RWPE2 (cell line): Measurements from ENCODE around the gene PRKCE.
A peak's percentile ranks its signal among the peaks of the same experiment; 100 is the strongest.

Experiments
- ATAC-seq: fragments of 200-7000 bp; cut with Tn5 transposase; 3 replicates; pipeline ENCODE4 v1.9.1; 2021; ENCODE audit warnings: low read depth
- DNase-seq: peaks from one replicate; pipeline ENCODE4 v3.0.0-alpha.2; 2020; ENCODE audit warnings: low spot score
- H3K27ac ChIP-seq: fragments of 450-650 bp; 2 replicates; pipeline ENCODE4 v1.5.1; 2017; ENCODE audit warnings: mild to moderate bottlenecking; ENCODE audit not compliant: poor library complexity, severe bottlenecking
- H3K27me3 ChIP-seq: fragments of 250-450 bp; sonication (Bioruptor Pico); 2 replicates; pipeline ENCODE4 v1.5.1; 2021; ENCODE audit warnings: mild to moderate bottlenecking, moderate library complexity; ENCODE audit not compliant: insufficient read depth, poor library complexity, severe bottlenecking
- H3K36me3 ChIP-seq: fragments of 250-450 bp; sonication (Bioruptor Pico); 2 replicates; pipeline ENCODE4 v1.5.1; 2020; ENCODE audit warnings: low read depth, mild to moderate bottlenecking, moderate library complexity
- H3K4me1 ChIP-seq: fragments of 250-450 bp; sonication (Bioruptor Pico); 2 replicates; pipeline ENCODE4 v1.5.1; 2021; ENCODE audit warnings: mild to moderate bottlenecking, moderate library complexity; ENCODE audit not compliant: insufficient read depth, poor library complexity, severe bottlenecking
- H3K4me3 ChIP-seq: fragments of 250-450 bp; sonication (Bioruptor Pico); 2 replicates; pipeline ENCODE4 v1.5.1; 2021; ENCODE audit warnings: mild to moderate bottlenecking, moderate library complexity; ENCODE audit not compliant: severe bottlenecking
- H3K9me3 ChIP-seq: fragments of 250-450 bp; sonication (Bioruptor Pico); 2 replicates; pipeline ENCODE4 v1.5.1; 2021; ENCODE audit warnings: mild to moderate bottlenecking, moderate library complexity; ENCODE audit not compliant: severe bottlenecking
- CTCF ChIP-seq: fragments of 450-650 bp; IDR thresholded peaks from one replicate; pipeline ENCODE4 v1.5.1; 2017; ENCODE audit warnings: mild to moderate bottlenecking, moderate library complexity; ENCODE audit not compliant: poor library complexity, severe bottlenecking

The PRKCE gene

GRCh38 chr2:46194856-46195255, 543.4 kb downstream of the PRKCE start:
- TF ChIP-seq CTCF = no peak
- ATAC-seq (no peak), DNase-seq (no peak)
- peaks cover 9% of the 10 kb centered on the region for H3K4me1 ChIP-seq
- no peak overlapping the region for H3K27ac ChIP-seq
- no peaks in the 10 kb centered on the region for H3K27me3 ChIP-seq
- H3K4me3 ChIP-seq = no peak overlapping the region
- no peaks in the 10 kb centered on the region for H3K36me3 ChIP-seq
- no peaks in the 10 kb centered on the region for H3K9me3 ChIP-seq

DNA sequence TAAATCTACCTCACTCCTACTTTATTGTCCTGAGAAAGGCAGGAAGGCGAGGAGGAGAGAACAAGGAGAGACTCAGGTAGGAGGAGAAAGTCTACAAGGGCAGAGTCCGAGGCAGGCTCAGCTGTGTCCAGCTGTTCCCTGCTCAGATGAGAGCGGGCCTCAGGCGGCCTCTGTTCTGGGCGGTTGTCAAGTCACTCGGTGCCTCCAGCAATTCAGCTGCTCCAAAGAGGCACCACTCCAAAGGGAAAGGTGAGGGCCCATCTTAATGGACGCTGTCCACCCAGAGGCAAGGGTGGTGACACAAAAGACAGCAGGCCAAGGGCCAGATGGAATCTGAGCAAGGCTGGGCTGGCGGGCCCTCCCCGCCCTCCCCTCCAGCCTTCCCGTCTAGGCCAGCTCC, 544.3 kb downstream of the PRKCE start:
- H3K27ac ChIP-seq = no peak overlapping the region
- ATAC-seq (no peak), DNase-seq (no peak)
- H3K36me3 ChIP-seq = no peaks in the 10 kb centered on the region
- no peaks in the 10 kb centered on the region for H3K9me3 ChIP-seq
- TF ChIP-seq CTCF = no peak
- H3K27me3 ChIP-seq = no peaks in the 10 kb centered on the region
- no peak overlapping the region for H3K4me3 ChIP-seq
- peaks cover 9% of the 10 kb centered on the region for H3K4me1 ChIP-seq

GRCh38 chr2:46196871-46197462, 545.5 kb downstream of the PRKCE start:
- peak overlapping the region; percentile 41 for H3K27ac ChIP-seq
- no peaks in the 10 kb centered on the region for H3K36me3 ChIP-seq
- peaks cover 9% of the 10 kb centered on the region for H3K4me1 ChIP-seq
- TF ChIP-seq CTCF = no peak
- ATAC-seq (no peak), DNase-seq (no peak)
- H3K4me3 ChIP-seq = no peak overlapping the region
- H3K27me3 ChIP-seq = no peaks in the 10 kb centered on the region
- H3K9me3 ChIP-seq = no peaks in the 10 kb centered on the region

GRCh38 chr2:46197672-46198071, 546.2 kb downstream of the PRKCE start:
- Histone ChIP-seq H3K4me1 (peaks cover 9% of the 10 kb centered on the region), H3K9me3 (no peaks in the 10 kb centered on the region)
- ATAC-seq = no peak

More at GRCh38 chr2:46197672-46198071, 546.2 kb downstream of the PRKCE start:
- no peaks in the 10 kb centered on the region for H3K36me3 ChIP-seq
- DNase-seq = no peak
- H3K27ac ChIP-seq = peak overlapping the region; percentile 41
- no peak for TF ChIP-seq CTCF
- no peaks in the 10 kb centered on the region for H3K27me3 ChIP-seq
- H3K4me3 ChIP-seq = no peak overlapping the region
